ENCODE measurements around the gene CCDC167. TPM values are rescaled to one million over a fixed set of nuclear protein-coding genes. Genes with fewer than 3 reads are reported as not detected.

Gene CCDC167
- total RNA-seq, 1 donor from 2014 or later = 17.5 TPM

GRCh38 chr6:37530297-37530696 lies 30.6 kb upstream of the CCDC167 start:
- no peak for DNase-seq (ENCODE audit: low read depth in 2 of 2)

DNA sequence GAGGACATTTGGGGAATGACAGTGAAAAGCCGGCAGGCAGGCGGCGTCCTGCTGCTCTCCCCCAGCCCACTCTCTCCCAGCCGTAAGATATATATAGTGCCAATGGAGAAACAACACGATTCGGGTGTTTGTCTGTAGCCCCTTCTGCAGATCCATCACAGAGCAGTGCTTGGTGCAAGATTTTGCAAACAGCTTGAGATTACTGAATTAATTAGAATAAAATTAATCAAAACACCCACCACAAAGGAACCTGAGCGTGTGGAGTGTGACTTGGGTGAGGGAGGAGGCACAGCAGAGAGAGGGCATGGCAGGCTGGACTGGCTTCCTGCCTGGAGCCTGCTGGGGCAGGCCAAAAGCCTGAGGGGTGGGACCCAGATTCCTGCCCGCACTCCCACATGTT lies 28.8 kb upstream of the CCDC167 start:
- no peak for DNase-seq (ENCODE audit: low read depth in 2 of 2)

DNA sequence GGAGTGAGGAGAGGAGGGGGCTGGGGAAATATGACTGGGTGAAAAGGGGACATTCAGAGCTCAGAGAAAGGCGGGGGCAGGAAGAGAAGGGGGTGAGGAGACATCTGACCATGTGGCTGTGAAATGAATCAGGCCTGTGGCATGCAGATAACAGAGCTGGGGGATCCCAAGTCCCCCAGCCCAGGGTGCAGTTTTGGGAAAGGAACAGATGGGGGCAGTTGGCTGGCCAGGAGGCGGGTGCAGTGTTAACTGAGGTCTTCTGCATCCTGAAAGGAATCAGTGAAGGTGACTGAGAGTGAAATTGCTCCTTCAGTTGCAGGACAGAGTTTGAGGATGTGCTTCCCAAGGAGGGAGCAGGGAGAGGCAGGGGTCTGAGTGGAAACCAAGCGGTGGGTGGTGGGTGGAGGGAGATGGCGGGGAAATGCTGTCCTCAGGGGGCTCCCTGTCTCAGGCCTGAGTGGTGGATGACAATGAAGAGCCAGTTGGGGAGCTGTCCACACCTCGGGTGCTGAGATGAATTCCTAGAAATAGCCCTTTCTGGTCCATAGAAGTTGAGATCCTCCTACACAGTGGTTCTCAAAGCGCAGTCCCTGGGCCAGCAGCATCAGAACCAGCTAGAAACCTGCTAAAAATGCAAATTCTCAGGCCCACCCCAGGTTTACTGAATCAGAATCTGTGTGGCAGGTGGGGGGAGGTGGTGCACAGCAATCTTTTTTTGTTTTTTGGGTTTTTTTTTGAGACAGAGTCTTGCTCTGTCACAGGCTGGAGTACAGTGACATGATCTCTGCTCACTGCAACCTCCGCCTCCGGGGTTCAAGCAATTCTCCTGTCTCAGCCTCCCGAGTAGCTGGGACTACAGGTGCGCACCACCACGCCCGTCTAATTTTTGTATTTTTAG lies 26.0 kb upstream of the CCDC167 start:
- peak; percentile 25 to 28 for DNase-seq (ENCODE audit: low read depth in 2 of 2)

DNA sequence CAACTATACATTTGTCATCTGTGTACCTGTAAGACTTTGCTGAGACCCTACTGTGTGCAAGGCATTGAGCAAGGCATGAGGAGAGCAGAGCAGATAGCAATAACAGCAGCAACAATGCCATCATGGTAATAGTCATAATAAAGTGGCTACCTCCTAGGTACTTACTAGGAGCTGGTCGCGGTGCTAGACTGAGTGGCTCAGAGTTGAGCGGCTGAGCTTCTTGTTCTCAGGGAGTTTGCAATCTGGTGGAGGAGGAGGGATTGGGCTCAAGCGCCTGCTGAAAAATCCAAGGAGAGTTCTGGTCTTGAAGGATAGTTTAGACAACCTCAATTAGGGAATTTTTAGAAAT lies 25.3 kb upstream of the CCDC167 start:
- DNase-seq (ENCODE audit: low read depth in 2 of 2) = no peak

- DNase-seq (ENCODE audit: low read depth in 2 of 2) = peak; percentile 39 to 46
These were observed 24.6 kb upstream of the CCDC167 start for GRCh38 chr6:37524025-37524969.

- no peak for DNase-seq (ENCODE audit: low read depth in 2 of 2)
These were observed 23.7 kb upstream of the CCDC167 start for GRCh38 chr6:37523412-37523811.

- no peak for DNase-seq (ENCODE audit: low read depth in 2 of 2)
These were observed 23.1 kb upstream of the CCDC167 start for GRCh38 chr6:37522836-37523235.

GRCh38 chr6:37521674-37522073 lies 22.0 kb upstream of the CCDC167 start:
- no peak for DNase-seq (ENCODE audit: low read depth in 2 of 2)

DNA sequence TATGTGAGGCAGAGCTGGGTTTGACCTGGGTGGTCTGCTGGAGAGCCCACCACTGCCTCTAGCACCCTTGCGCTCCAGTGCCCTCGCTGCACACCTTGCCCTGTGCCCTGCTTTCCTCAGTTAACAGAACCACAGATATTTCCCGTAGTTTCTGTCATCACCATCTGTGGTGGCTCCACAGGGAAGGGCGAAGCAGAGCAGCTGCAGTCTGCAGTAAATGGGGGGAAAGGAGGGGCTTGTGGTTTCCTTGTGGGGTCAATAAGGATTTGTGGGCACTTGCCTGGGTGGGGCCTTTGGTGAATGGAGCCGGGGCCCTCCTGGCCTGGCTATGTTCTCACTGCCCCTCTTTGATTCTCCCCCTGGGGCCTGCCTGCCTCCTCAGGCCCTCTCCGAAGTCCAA lies 21.2 kb upstream of the CCDC167 start:
- DNase-seq (ENCODE audit: low read depth in 2 of 2) = no peak

GRCh38 chr6:37519461-37519860 lies 19.8 kb upstream of the CCDC167 start:
- no peak for DNase-seq (ENCODE audit: low read depth in 2 of 2)

- DNase-seq (ENCODE audit: low read depth in 2 of 2) = no peak
These were observed 18.4 kb upstream of the CCDC167 start for GRCh38 chr6:37518116-37518515.

GRCh38 chr6:37517411-37517812 lies 17.7 kb upstream of the CCDC167 start:
- no peak for DNase-seq (ENCODE audit: low read depth in 2 of 2)

GRCh38 chr6:37516920-37517405 lies 17.3 kb upstream of the CCDC167 start:
- DNase-seq (ENCODE audit: low read depth in 2 of 2) = no peak

DNA sequence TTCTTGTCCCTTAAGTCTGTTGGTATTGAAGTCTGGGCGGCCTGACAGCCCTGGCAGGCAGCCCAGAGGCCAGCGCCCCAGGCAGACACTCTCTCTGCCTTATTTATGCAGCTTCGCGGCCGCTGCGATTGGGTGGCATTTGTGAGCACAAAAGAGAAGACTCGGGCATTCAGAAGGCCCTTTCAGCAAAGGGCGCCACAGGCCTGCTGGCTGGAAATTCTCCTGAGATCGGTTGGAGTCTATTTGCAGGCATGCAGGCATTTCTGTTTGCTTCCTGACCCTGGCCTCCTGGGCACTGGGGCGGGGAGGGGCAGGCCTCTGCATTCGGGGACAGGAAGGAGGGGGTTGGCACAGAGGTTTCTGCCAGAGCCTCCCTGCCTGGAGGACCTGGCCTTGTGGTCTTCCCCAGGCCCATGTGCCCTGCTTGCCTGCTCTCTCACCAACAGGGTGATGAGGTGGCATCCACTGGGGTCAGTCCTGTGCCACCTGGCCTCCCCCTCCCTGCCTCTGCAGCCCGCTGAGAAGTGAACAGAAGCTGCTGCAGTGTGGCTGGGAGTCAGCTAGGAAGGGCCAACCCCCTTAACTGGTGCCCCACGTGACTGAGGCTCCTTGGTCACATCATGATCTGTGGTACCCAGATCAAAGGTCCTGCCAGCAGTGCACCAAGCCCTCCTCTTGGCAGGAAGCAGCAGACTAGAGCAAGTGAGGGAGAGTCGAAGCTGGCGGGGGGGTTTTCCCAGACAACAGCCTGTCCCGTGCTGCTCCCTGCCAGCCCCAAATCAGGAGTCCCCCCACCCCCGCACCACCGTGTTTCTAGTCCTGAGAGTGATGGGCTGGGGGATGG lies 16.6 kb upstream of the CCDC167 start:
- no peak for DNase-seq (ENCODE audit: low read depth in 2 of 2)

DNA sequence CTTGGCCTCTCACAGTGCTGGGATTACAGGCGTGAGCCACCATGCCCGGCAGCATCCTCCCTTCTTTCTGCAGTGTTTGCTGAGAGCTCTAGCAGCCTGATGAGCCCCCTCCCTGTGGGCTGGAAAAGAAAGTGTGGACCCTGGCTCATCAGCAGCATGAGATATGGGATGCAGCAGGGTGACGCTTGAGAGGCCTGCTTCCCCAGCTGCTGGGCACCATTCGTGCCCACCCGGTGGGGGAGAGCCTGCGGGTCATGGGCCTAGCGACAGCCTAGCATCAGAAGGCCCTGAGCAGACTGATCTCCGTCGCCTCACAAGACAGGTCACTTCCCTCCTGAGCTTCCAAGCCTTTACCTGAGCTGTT lies 16.0 kb upstream of the CCDC167 start:
- DNase-seq (ENCODE audit: low read depth in 2 of 2) = no peak

- DNase-seq (ENCODE audit: low read depth in 2 of 2) = no peak
These were observed 15.1 kb upstream of the CCDC167 start for GRCh38 chr6:37514837-37515236.

DNA sequence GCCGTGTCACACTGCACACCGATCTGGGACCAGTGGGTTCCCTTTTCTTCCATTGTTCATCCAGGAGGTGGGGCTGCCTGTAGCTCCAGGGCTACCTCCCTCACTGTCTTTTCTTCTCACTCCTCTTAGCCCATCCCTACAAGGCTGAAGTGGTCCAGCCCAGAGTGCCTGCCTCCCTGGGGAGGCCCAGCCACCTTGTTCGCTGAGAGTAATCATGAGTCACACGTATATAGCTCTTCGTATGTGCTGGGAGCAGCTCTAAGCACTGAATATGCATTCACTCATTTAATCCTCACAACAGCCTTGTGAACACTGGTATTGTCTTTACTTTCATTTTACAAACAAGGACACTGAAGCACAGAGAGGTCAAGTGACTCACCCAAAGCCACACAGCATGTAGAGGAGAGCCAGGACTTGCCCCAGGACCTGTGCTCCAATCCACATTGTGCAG lies 14.7 kb upstream of the CCDC167 start:
- DNase-seq (ENCODE audit: low read depth in 2 of 2) = no peak

DNA sequence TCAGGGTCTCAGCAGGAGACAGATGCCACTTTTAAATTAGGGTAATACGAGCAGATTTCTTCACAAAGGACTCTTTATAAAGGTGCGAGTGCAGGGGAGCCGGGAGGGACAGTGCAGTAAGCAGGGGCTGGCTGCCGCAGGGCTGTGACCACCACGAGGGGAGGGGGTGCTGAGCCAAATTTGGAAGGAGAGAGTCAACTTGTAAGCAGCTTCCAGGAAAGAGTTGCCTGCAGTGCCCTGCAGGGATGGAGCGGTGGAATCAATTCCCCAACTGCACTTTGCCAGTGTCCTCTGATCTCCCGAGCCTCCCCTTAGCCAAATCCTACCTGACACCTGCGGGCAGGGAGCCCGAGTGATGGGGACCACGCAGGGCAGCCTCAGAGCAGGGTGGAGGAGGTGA lies 13.9 kb upstream of the CCDC167 start:
- DNase-seq (ENCODE audit: low read depth in 2 of 2) = no peak

DNA sequence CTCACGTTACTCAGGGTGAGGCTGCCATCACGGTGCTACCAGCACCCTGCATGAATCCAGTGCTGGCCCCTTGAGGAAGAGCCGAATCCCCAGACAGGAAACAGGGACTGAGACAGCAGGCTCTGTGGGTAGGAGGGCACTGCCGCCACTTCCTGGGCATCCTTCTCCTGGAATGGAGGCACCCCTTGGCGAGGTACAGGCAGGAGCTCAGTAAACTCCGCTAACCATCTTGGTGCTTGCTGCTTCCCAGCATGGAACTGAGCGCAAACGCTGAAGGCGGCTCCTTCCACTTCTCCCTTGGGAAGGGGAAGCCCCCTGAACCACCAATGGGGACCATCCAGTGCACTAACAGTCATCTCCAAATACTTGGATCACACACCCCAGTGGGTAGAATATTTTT lies 13.5 kb upstream of the CCDC167 start:
- no peak for DNase-seq (ENCODE audit: low read depth in 2 of 2)

DNA sequence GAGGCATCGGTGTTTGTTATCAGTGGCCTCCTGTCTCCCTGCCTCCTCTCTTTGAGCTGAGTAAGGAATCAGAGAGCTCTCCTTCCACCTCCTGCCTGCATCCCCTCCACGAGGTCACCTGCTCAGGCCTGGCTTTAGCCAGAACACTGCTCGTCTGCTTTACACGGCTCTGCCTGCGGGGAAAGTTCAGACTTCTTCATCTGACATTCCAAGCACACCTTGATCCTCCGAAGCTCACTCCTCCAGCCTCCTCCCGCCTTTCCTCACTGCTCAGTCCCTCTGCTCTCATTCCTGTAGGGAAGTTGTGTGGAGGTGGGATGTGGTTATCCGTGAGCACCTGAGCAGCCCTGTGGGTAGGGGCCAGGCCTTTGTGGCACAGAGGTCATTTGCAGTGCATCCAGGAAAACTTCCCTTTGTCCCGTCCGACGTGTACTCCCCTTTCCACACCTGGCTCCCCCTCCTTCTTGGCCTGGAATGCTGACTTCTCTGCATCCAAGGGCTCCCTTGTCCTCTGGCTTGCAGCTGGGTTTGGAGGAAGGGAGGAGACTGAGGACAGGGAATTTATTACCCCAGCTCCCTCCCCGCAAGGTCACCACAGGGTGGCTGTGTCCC lies 12.8 kb upstream of the CCDC167 start:
- no peak for DNase-seq (ENCODE audit: low read depth in 2 of 2)

DNA sequence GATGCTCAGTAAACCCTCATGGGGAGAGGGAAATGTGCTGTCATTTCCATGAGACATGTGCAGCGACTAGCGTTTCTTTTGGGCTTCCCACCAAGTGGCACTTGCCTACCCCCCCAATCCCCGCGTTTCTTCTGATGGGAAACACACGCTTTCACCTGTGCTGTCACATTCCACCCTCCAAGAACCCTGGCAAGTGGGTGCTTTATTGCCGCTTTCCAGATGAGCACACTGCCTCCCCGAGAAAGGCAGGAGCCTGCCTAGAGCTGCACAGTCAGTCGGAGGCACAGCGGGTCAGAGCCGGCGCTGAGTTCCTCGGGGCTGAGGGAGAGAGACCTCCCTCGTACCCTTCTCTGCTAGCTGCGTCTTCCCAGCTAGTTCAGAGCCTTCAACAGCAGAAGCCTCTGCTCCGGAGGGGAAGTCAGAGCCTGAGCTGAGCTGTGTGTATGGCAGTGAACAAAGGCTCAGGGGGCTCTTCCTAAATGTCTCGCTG lies 12.3 kb upstream of the CCDC167 start:
- DNase-seq (ENCODE audit: low read depth in 2 of 2) = no peak

Data from lung microvascular endothelial cell (primary cell).